ENCODE measurements around the gene OGFOD2.
"Not testable (repeated sequence)": the region's sequence is repeated elsewhere in the genome, so short reads cannot be mapped to it uniquely, and the experiment has no call there.

Gene OGFOD2

DNA sequence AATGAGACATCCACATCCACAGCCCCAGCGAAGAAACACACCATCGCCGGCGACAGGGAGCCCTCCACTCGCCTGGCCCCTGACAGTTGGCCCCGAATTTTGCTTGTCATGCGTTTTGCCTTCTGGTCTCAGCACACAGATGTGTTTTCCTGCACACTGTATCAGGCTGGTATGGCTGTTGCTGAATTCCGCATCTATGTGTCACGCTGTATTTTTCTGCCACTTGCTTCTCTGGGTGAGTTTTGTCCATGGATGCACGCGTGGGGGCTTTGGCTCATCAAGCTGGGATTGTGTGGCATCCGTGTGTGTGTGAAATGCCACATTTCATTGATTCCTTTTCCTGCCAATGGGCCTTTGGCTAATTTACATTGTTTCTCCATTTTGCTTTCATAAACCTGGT, 31.9 kb downstream of the OGFOD2 start:
- no peak overlapping the region for H3K4me3 ChIP-seq (ENCODE audit: low read depth, low read length)
- TF ChIP-seq, protein P1, sequence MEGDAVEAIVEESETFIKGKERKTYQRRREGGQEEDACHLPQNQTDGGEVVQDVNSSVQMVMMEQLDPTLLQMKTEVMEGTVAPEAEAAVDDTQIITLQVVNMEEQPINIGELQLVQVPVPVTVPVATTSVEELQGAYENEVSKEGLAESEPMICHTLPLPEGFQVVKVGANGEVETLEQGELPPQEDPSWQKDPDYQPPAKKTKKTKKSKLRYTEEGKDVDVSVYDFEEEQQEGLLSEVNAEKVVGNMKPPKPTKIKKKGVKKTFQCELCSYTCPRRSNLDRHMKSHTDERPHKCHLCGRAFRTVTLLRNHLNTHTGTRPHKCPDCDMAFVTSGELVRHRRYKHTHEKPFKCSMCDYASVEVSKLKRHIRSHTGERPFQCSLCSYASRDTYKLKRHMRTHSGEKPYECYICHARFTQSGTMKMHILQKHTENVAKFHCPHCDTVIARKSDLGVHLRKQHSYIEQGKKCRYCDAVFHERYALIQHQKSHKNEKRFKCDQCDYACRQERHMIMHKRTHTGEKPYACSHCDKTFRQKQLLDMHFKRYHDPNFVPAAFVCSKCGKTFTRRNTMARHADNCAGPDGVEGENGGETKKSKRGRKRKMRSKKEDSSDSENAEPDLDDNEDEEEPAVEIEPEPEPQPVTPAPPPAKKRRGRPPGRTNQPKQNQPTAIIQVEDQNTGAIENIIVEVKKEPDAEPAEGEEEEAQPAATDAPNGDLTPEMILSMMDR (IDR thresholded peaks at IDR 0.05; ENCODE audit: low read depth, low read length), result no peak

DNA sequence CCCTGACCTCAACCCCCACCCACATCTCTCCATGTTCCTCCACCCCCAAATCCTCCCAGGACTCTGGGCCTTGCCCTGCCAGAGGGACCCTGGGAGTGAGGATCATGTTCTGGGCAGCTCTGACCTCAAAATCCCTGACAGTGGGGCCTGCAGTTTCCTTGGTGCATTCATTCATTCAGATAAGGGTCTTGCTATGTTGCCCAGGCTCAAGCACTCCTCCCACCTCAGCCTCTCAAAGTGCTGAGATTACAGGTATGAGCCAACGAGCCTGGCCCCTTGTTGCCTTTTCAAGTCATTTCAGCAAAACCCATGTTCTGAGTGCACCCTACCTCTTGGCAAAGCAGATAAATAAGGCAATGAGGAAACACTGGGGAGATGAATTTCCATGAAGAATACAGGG, 35.1 kb downstream of the OGFOD2 start:
- TF ChIP-seq, protein P1 (IDR thresholded peaks at IDR 0.05; ENCODE audit: low read depth, low read length), result no peak
- H3K4me3 ChIP-seq (ENCODE audit: low read depth, low read length), result no peak overlapping the region

DNA sequence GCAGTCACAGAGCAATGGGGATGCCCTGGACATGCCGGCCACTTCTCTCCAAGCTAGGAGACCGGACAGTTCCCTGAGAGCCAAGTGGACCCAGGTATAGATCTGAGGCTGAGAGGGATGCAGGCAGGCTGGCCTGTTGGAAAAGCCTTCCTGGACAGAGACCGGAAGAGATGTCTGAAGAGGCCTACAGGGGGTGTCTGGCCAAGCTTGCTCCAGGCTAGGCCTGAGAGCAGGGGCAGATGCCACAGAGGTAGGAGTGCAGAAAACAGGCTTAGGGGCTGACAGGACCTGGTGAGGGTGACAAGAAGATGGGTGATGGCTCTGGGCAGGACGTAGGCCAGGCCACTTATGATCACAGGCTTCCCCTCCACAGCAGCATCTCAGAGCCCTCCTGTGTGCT, 35.6 kb downstream of the OGFOD2 start:
- TF ChIP-seq, protein P1 (IDR thresholded peaks at IDR 0.05; ENCODE audit: low read depth, low read length), result no peak
- H3K4me3 ChIP-seq (ENCODE audit: low read depth, low read length), result no peak overlapping the region

GRCh38 chr12:123011701-123012100, 36.7 kb downstream of the OGFOD2 start:
- TF ChIP-seq, protein P1 (IDR thresholded peaks at IDR 0.05; ENCODE audit: low read depth, low read length), result no peak

GRCh38 chr12:123013185-123014095, 38.4 kb downstream of the OGFOD2 start:
- TF ChIP-seq, protein P1 (IDR thresholded peaks at IDR 0.05; ENCODE audit: low read depth, low read length), result no peak
- no peak overlapping the region for H3K4me3 ChIP-seq (ENCODE audit: low read depth, low read length)

More at GRCh38 chr12:123011701-123012100, 36.7 kb downstream of the OGFOD2 start:
- no peak overlapping the region for H3K4me3 ChIP-seq (ENCODE audit: low read depth, low read length)

DNA sequence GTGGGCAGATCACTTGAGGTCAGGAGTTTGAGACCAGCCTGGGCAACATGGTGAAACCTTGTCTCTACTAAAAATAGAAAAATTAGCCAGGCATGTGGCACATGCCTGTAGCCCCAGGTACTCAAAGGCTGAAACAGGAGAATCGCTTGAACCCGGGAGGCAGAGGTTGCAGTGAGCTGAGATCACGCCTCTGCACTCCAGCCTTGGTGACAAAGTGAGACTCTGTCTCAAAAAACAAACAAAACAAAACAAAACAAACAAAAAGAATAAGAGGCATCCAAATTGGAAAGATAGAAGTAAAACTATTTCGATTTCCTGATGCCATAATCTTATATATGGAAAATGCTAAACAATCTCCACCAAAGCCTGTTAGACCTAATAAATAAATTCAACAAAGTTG, 39.4 kb downstream of the OGFOD2 start:
- not testable (repeated sequence) for H3K4me3 ChIP-seq (ENCODE audit: low read depth, low read length)

DNA sequence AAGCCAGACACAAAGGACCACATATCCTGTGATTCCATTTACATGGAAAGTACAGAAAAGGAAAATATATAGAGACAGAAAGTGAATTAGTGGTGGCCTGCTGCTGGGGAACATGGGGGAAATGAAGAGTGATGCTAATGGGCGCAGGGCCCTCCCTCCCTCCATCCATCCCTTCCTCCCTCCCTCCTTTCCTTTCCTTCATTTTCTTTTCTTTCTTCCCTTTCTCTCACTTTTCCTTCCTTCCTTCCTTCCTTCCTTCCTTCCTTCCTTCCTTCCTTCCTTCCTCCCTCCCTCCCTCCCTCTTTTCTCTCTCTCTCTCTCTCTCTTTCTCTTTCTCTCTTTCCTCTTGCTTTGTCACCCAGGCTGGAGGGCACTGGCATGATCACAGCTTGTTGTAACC, 42.7 kb downstream of the OGFOD2 start:
- TF ChIP-seq, protein P1 (IDR thresholded peaks at IDR 0.05; ENCODE audit: low read depth, low read length), result no peak
- no peak overlapping the region for H3K4me3 ChIP-seq (ENCODE audit: low read depth, low read length)

GRCh38 chr12:123019841-123020138, 44.7 kb downstream of the OGFOD2 start:
- no peak overlapping the region for H3K4me3 ChIP-seq (ENCODE audit: low read depth, low read length)
- TF ChIP-seq, protein P1 (IDR thresholded peaks at IDR 0.05; ENCODE audit: low read depth, low read length), result no peak
